ENCODE data around the gene GTPBP1.

GTPBP1 gene

GRCh38 chr22:38741576-38741975, 35.8 kb downstream of the GTPBP1 start:
- TF ChIP-seq CTCF (conservative IDR thresholded peaks at IDR 0.05): no peak
- TF ChIP-seq ZFX (IDR thresholded peaks at IDR 0.05): no peak
- no peak overlapping the region for H3K27ac ChIP-seq

- TF ChIP-seq ZFX (IDR thresholded peaks at IDR 0.05) (no peak), CTCF (conservative IDR thresholded peaks at IDR 0.05) (no peak)
- no peak overlapping the region for H3K27ac ChIP-seq
Measured at GRCh38 chr22:38742176-38742942, 36.6 kb downstream of the GTPBP1 start.

- TF ChIP-seq CTCF (conservative IDR thresholded peaks at IDR 0.05) (no peak), ZFX (IDR thresholded peaks at IDR 0.05) (no peak)
- no peak overlapping the region for H3K27ac ChIP-seq
Measured at GRCh38 chr22:38744981-38745380, 39.2 kb downstream of the GTPBP1 start.

- H3K27ac ChIP-seq: no peak overlapping the region
- TF ChIP-seq CTCF (conservative IDR thresholded peaks at IDR 0.05) (no peak), ZFX (IDR thresholded peaks at IDR 0.05) (no peak)
Measured at GRCh38 chr22:38745676-38746460, 40.1 kb downstream of the GTPBP1 start.

- H3K27ac ChIP-seq: no peak overlapping the region
- TF ChIP-seq ZFX (IDR thresholded peaks at IDR 0.05) (no peak), CTCF (conservative IDR thresholded peaks at IDR 0.05) (no peak)
Measured at GRCh38 chr22:38748487-38749136, 42.9 kb downstream of the GTPBP1 start.

- peak overlapping the region; percentile 94 for H3K27ac ChIP-seq
- no peak for TF ChIP-seq CTCF (conservative IDR thresholded peaks at IDR 0.05)
- TF ChIP-seq ZFX (IDR thresholded peaks at IDR 0.05): no peak
Measured at GRCh38 chr22:38750104-38750503, 44.4 kb downstream of the GTPBP1 start.

GRCh38 chr22:38750638-38751037, 44.9 kb downstream of the GTPBP1 start:
- peak overlapping the region; percentile 94 for H3K27ac ChIP-seq
- no peak for TF ChIP-seq CTCF (conservative IDR thresholded peaks at IDR 0.05)
- no peak for TF ChIP-seq ZFX (IDR thresholded peaks at IDR 0.05)
